ENCODE measurements around the gene NPAS1. TPM values are rescaled to one million over a fixed set of nuclear protein-coding genes. Genes with fewer than 3 reads are reported as not detected.

Gene NPAS1
- total and polyA plus RNA-seq, 2 of the 8 experiments (the other 6 are each of a cell fraction or from before 2014, with no cell fraction given), result 9.9 to 13.9 TPM

DNA sequence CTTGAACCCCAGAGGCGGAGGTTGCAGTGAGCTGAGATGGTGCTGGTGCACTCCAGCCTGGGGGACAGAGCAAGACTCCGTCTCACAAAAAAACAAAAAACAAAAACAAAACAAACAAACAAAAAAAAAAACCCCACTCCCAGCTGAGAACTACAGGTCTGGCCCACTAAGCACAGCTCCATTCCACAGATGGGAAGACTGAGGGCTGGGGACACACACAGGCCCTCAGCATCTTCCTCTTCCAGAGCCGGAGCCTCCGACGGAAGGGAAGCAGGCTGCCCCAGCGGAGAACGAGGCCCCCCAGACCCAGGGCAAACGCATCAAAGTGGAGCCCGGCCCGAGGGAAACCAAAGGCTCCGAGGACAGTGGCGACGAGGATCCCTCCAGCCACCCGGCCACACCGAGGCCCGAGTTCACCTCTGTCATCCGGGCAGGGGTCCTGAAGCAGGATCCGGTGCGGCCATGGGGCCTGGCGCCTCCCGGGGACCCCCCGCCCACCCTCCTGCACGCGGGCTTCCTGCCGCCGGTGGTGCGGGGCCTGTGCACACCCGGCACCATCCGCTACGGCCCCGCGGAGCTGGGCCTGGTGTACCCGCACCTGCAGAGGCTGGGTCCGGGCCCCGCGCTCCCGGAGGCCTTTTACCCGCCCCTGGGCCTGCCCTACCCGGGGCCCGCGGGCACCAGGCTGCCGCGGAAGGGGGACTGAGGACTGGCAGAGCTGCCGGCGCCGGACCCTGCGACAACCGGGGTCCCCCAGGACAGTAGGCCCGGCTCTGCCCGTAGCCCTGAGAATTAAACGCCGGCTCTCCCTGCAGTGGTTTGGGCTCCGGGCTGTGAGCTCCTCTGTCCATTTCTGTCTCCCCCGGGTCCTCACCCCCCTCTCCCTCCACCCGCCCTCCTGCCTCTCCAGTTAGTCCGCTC is 25.6 kb downstream of the NPAS1 start (continued):
- TF ChIP-seq, protein P1, sequence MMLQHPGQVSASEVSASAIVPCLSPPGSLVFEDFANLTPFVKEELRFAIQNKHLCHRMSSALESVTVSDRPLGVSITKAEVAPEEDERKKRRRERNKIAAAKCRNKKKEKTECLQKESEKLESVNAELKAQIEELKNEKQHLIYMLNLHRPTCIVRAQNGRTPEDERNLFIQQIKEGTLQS (IDR thresholded peaks at IDR 0.05; ENCODE audit: insufficient read depth, low read depth, low read length), result no peak
- TF ChIP-seq, protein P2, sequence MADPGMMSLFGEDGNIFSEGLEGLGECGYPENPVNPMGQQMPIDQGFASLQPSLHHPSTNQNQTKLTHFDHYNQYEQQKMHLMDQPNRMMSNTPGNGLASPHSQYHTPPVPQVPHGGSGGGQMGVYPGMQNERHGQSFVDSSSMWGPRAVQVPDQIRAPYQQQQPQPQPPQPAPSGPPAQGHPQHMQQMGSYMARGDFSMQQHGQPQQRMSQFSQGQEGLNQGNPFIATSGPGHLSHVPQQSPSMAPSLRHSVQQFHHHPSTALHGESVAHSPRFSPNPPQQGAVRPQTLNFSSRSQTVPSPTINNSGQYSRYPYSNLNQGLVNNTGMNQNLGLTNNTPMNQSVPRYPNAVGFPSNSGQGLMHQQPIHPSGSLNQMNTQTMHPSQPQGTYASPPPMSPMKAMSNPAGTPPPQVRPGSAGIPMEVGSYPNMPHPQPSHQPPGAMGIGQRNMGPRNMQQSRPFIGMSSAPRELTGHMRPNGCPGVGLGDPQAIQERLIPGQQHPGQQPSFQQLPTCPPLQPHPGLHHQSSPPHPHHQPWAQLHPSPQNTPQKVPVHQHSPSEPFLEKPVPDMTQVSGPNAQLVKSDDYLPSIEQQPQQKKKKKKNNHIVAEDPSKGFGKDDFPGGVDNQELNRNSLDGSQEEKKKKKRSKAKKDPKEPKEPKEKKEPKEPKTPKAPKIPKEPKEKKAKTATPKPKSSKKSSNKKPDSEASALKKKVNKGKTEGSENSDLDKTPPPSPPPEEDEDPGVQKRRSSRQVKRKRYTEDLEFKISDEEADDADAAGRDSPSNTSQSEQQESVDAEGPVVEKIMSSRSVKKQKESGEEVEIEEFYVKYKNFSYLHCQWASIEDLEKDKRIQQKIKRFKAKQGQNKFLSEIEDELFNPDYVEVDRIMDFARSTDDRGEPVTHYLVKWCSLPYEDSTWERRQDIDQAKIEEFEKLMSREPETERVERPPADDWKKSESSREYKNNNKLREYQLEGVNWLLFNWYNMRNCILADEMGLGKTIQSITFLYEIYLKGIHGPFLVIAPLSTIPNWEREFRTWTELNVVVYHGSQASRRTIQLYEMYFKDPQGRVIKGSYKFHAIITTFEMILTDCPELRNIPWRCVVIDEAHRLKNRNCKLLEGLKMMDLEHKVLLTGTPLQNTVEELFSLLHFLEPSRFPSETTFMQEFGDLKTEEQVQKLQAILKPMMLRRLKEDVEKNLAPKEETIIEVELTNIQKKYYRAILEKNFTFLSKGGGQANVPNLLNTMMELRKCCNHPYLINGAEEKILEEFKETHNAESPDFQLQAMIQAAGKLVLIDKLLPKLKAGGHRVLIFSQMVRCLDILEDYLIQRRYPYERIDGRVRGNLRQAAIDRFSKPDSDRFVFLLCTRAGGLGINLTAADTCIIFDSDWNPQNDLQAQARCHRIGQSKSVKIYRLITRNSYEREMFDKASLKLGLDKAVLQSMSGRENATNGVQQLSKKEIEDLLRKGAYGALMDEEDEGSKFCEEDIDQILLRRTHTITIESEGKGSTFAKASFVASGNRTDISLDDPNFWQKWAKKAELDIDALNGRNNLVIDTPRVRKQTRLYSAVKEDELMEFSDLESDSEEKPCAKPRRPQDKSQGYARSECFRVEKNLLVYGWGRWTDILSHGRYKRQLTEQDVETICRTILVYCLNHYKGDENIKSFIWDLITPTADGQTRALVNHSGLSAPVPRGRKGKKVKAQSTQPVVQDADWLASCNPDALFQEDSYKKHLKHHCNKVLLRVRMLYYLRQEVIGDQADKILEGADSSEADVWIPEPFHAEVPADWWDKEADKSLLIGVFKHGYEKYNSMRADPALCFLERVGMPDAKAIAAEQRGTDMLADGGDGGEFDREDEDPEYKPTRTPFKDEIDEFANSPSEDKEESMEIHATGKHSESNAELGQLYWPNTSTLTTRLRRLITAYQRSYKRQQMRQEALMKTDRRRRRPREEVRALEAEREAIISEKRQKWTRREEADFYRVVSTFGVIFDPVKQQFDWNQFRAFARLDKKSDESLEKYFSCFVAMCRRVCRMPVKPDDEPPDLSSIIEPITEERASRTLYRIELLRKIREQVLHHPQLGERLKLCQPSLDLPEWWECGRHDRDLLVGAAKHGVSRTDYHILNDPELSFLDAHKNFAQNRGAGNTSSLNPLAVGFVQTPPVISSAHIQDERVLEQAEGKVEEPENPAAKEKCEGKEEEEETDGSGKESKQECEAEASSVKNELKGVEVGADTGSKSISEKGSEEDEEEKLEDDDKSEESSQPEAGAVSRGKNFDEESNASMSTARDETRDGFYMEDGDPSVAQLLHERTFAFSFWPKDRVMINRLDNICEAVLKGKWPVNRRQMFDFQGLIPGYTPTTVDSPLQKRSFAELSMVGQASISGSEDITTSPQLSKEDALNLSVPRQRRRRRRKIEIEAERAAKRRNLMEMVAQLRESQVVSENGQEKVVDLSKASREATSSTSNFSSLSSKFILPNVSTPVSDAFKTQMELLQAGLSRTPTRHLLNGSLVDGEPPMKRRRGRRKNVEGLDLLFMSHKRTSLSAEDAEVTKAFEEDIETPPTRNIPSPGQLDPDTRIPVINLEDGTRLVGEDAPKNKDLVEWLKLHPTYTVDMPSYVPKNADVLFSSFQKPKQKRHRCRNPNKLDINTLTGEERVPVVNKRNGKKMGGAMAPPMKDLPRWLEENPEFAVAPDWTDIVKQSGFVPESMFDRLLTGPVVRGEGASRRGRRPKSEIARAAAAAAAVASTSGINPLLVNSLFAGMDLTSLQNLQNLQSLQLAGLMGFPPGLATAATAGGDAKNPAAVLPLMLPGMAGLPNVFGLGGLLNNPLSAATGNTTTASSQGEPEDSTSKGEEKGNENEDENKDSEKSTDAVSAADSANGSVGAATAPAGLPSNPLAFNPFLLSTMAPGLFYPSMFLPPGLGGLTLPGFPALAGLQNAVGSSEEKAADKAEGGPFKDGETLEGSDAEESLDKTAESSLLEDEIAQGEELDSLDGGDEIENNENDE (IDR thresholded peaks at IDR 0.05; ENCODE audit: insufficient replicate concordance, low read length), result no peak
- no peak for TF ChIP-seq FOSL1 (IDR thresholded peaks at IDR 0.05; ENCODE audit: insufficient read depth, low read depth, low read length)
- TF ChIP-seq GTF2F1 (IDR thresholded peaks at IDR 0.05; ENCODE audit: borderline replicate concordance, low read depth, low read length), result no peak
- TF ChIP-seq RAD21 (IDR thresholded peaks at IDR 0.05 in 1 of 2, conservative IDR thresholded peaks at IDR 0.05 in 1 of 2; ENCODE audit: low read depth in 2 of 2, low read length in 2 of 2), result no peak
- no peak for TF ChIP-seq EZH2 (IDR thresholded peaks at IDR 0.05; ENCODE audit: low read depth, low read length, severe bottlenecking)
- TF ChIP-seq JUND (IDR thresholded peaks at IDR 0.05; ENCODE audit: low read length), result no peak
- no peak for TF ChIP-seq ASH2L (IDR thresholded peaks at IDR 0.05; ENCODE audit: low read length)
